CD8-positive, alpha-beta memory T cell (primary cell): Measurements from ENCODE around the gene FGD1. TPM values are rescaled to one million over a fixed set of nuclear protein-coding genes. Genes with fewer than 3 reads are reported as not detected.

Source experiments
- CTCF ChIA-PET: fragments of 350-600 bp; sonication (Branson Sonifier 250); formaldehyde crosslinking; loops from one replicate; lab custom pipeline; 2021; ENCODE audit warnings: antibody characterized with exemption; lab: Charles Lee
- POLR2A ChIA-PET: fragments of 350-600 bp; sonication (Branson Sonifier 250); formaldehyde crosslinking; loops from one replicate; lab custom pipeline; 2021; ENCODE audit warnings: antibody characterized with exemption; lab: Charles Lee
- DNase-seq, 5 donors: peaks; one replicate each; pipeline versions ENCODE4 v3.0.0 to v3.0.0-alpha.2; 2020 to 2022; ENCODE audit warnings: mixed read lengths in 1 of 5
- H3K27ac ChIP-seq: one replicate; pipeline ENCODE4 v1.7.0; 2013; ENCODE audit warnings: low read depth, mild to moderate bottlenecking, low read length, moderate library complexity
- H3K27me3 ChIP-seq: 2 replicates; pipeline ENCODE4 v1.7.0; 2013; ENCODE audit warnings: low read length, mild to moderate bottlenecking; ENCODE audit not compliant: insufficient read depth, poor library complexity, severe bottlenecking
- H3K36me3 ChIP-seq: 2 replicates; pipeline ENCODE4 v1.7.0; 2013; ENCODE audit warnings: mild to moderate bottlenecking, low read length, moderate library complexity; ENCODE audit not compliant: insufficient read depth
- H3K4me1 ChIP-seq: 2 replicates; pipeline ENCODE4 v1.7.0; 2013; ENCODE audit warnings: mild to moderate bottlenecking, low read length, moderate library complexity; ENCODE audit not compliant: insufficient read depth
- H3K4me3 ChIP-seq: 2 replicates; pipeline ENCODE4 v1.7.0; 2013; ENCODE audit warnings: mild to moderate bottlenecking, low read length
- H3K9me3 ChIP-seq: 2 replicates; pipeline ENCODE4 v1.7.0; 2013; ENCODE audit warnings: mild to moderate bottlenecking, low read length
- H3K27ac Mint-ChIP-seq, 8 donors: one replicate each; pipeline ENCODE4 v1.8.0; 2020 to 2021; ENCODE audit warnings: mixed read lengths in 8 of 8, mild to moderate bottlenecking in 6 of 8, inconsistent platforms in 3 of 8, moderate library complexity in 3 of 8
- H3K27me3 Mint-ChIP-seq, 2 donors: one replicate each; pipeline ENCODE4 v1.8.0; 2020 to 2021; ENCODE audit warnings: mixed read lengths in 2 of 2, mild to moderate bottlenecking in 1 of 2, moderate library complexity in 1 of 2
- H3K36me3 Mint-ChIP-seq, 3 donors: one replicate each; pipeline ENCODE4 v1.8.0; 2020 to 2021; ENCODE audit warnings: mixed read lengths in 3 of 3, inconsistent platforms in 1 of 3, mild to moderate bottlenecking in 1 of 3
- H3K4me1 Mint-ChIP-seq, 3 donors: one replicate each; pipeline ENCODE4 v1.8.0; 2020 to 2021; ENCODE audit warnings: mixed read lengths in 3 of 3, inconsistent platforms in 1 of 3, mild to moderate bottlenecking in 1 of 3
- H3K4me3 Mint-ChIP-seq, 7 donors: one replicate each; pipeline ENCODE4 v1.8.0; 2020 to 2021; ENCODE audit warnings: mixed read lengths in 7 of 7, mild to moderate bottlenecking in 6 of 7, moderate library complexity in 4 of 7, inconsistent platforms in 2 of 7
- H3K9me3 Mint-ChIP-seq, 5 donors: one replicate each; pipeline ENCODE4 v1.8.0; 2020 to 2022; ENCODE audit warnings: mixed read lengths in 5 of 5, mild to moderate bottlenecking in 3 of 5, moderate library complexity in 2 of 5, inconsistent platforms in 1 of 5
- polyA plus RNA-seq: library from polyadenylated mRNA; unstranded; fragments of 300-500 nt; fragmentation: Illumina TruSeq; gene quantifications from one replicate; pipeline ENCODE4 v1.2.3, GENCODE V29; 2021
- total RNA-seq, 2 experiments: library from RNA; stranded (reverse); gene quantifications; one replicate each; pipeline ENCODE4 v1.2.3, GENCODE V29; 2021

Gene FGD1
- total and polyA plus RNA-seq, 3 experiments from 2014 or later, result 0.07 to 0.67 TPM; not detected in 1

DNA sequence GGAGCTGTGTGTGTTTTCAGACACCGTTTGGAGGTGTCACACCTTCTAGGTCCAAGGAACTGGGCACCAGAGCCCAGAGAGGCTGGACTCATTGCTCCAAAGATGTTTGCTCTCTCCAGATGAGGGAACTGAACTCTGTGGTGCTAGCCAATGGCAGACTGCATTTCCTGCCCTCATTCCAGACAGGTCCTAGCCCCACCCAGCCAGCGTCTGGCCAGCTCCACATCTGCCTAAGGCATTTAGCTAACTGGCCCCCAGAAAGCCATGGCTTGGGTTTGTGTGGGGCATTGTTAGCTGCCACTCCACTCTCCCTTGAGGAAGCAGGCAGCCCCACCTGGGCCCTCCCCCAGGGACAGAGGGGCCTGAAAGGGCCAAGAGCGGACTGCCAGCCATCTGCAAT, 11.4 kb downstream of the FGD1 start:
- CTCF ChIA-PET, result no interaction called here

DNA sequence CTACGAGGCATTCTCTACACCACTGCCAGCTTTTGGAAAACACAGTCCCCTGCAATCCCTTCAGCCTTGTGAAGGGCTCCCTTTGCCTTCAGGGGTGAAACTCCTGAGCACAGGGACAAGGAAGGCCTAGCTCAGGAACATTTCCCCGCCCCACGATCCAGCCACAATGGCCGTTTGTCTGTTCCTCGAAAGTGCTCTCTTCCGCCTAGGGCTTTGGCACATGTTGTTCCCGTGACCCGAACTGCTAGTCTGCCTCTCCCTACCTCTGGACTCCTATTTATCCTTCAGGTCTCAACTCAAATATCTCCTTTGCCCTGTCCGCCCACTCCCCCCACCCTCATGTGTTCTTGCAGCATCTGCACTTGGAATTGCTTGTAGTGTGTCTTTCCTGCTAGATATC, 12.1 kb downstream of the FGD1 start:
- Histone ChIP-seq H3K27me3 (no peaks in the 10 kb centered on the region), H3K4me1 (no peaks in the 10 kb centered on the region), H3K36me3 (no peaks in the 10 kb centered on the region), H3K9me3 (no peaks in the 10 kb centered on the region), H3K4me3 (no peak overlapping the region), H3K27ac (no peak overlapping the region)
- H3K36me3 Mint-ChIP-seq, result no peaks in the 10 kb centered on the region
- peak overlapping the region in 1 of 8 donors; percentile 15 for H3K27ac Mint-ChIP-seq
- no peaks in the 10 kb centered on the region for H3K4me1 Mint-ChIP-seq
- no peak for DNase-seq
- ChIA-PET POLR2A (no interaction called here), CTCF (no interaction called here)
- no peaks in the 10 kb centered on the region for H3K9me3 Mint-ChIP-seq
- H3K4me3 Mint-ChIP-seq, result no peak overlapping the region
- peaks cover 5 to 14% of the 10 kb centered on the region in 2 donors for H3K27me3 Mint-ChIP-seq

More for the DNA sequence above, 11.4 kb downstream of the FGD1 start:
- no peaks in the 10 kb centered on the region for H3K9me3 ChIP-seq
- H3K4me3 ChIP-seq, result no peak overlapping the region
- H3K36me3 ChIP-seq, result no peaks in the 10 kb centered on the region
- H3K4me1 ChIP-seq, result no peaks in the 10 kb centered on the region
- Mint-ChIP-seq H3K4me1 (no peaks in the 10 kb centered on the region), H3K27me3 (peaks cover 5 to 12% of the 10 kb centered on the region in 2 donors), H3K9me3 (no peaks in the 10 kb centered on the region), H3K36me3 (no peaks in the 10 kb centered on the region), H3K4me3 (no peak overlapping the region), H3K27ac (no peak overlapping the region)
- DNase-seq, result no peak
- H3K27me3 ChIP-seq, result no peaks in the 10 kb centered on the region
- POLR2A ChIA-PET, result no interaction called here
- no peak overlapping the region for H3K27ac ChIP-seq

DNA sequence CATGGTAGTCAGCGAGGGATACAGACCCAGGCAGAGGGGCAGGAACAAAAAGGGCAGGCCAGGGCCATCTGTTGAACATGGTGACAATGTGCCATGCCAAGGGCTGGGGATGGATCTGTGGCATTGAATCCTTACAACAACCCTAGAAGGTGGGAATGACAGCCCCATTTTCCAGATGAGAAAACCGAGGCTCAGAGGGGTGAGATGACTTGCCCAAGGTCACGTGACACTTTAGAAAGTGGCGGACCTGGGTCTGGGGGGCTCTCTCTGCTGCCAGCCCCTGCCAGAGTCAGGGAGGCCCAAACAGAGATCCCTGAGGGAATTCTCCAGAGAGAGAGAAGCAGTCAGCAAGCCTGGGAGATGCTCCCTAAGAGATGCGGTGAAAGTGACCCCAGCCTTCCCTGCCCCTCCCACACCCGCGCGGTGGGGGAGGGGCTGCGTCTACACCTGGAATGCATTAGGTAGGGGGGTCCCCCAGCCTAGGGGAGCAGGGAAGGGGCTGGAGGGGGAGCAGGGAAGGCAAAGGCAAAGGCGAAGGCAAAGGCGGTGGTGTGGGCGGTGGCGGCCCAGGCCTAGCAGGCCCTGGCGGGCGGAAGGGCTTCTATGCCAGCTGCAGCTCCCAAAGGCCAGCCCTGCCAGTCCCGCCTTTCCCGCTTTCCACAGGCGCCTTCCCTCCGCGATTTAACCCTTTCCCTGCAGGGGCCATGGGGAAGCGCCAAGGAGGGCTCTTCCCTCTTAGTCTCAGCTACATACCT, 13.0 kb downstream of the FGD1 start:
- H3K9me3 ChIP-seq, result no peaks in the 10 kb centered on the region
- H3K4me3 ChIP-seq, result no peak overlapping the region
- H3K36me3 ChIP-seq, result no peaks in the 10 kb centered on the region
- H3K27me3 Mint-ChIP-seq, result peaks cover 0 to 14% of the 10 kb centered on the region in 2 donors
- H3K27ac ChIP-seq, result no peak overlapping the region
- H3K36me3 Mint-ChIP-seq, result no peaks in the 10 kb centered on the region
- H3K27ac Mint-ChIP-seq, result no peak overlapping the region
- no peaks in the 10 kb centered on the region for H3K9me3 Mint-ChIP-seq
- no peak for DNase-seq
- no peaks in the 10 kb centered on the region for H3K27me3 ChIP-seq
- CTCF ChIA-PET, result no interaction called here
- POLR2A ChIA-PET, result no interaction called here
- H3K4me1 Mint-ChIP-seq, result no peaks in the 10 kb centered on the region
- no peak overlapping the region for H3K4me3 Mint-ChIP-seq
- no peaks in the 10 kb centered on the region for H3K4me1 ChIP-seq

DNA sequence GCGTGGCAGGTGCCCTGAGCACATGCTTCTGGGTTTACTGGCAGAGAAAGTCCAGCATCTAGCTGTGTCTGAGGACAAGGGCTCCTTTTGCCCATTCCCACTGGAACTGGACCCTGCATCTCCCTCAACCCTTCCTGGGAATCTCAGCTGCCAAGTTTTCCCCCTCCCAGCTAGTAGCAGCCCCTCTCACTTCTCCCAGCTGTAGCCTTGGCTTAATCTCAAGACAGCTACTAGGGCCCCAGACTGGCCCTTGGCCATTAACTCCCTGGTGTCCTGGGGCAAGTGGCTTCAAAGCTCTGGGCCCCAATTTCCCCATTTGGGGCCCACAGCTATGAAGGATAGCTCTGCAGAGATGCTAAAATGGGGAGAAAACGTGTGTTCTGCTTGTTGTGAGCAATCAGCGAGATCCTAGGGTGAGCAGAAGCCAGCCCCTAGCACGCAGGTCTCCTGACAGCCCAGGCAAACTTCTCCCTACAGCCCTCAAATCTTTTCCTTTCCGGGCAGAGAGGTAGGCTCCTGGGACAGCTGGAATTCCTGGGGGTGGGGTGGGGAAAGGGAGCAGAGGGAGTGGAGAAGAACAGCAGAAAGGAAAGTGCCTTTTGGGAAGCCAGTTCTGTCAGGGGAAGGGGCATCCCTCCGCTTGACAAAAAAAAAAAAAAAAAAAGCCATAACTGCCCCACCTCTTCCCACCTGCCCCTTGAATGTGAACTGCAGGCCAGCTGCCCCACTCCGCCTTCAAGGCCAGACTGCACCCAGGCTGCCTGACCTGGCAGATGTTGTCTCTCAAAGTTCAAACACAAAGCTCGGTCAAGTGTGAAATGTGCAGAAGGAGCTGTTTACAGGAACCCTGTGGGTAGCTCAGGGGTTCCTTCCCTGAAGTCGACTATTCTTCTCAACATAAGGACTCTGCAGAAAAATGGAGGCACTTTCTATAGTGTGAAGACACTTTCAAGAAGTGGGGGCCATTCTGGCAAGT, 16.6 kb downstream of the FGD1 start:
- Histone ChIP-seq H3K4me1 (no peaks in the 10 kb centered on the region), H3K27me3 (no peaks in the 10 kb centered on the region), H3K27ac (no peak overlapping the region), H3K9me3 (no peaks in the 10 kb centered on the region), H3K36me3 (no peaks in the 10 kb centered on the region), H3K4me3 (no peak overlapping the region)
- ChIA-PET CTCF (no interaction called here), POLR2A (interaction anchor here (0.7 kb wide), 1 partner anchor 144 kb away, joined by 7 read pairs; no protein-coding TSS in a partner anchor)
- no peak overlapping the region for H3K27ac Mint-ChIP-seq
- H3K4me3 Mint-ChIP-seq, result no peak overlapping the region
- H3K36me3 Mint-ChIP-seq, result no peaks in the 10 kb centered on the region
- no peaks in the 10 kb centered on the region for H3K4me1 Mint-ChIP-seq
- DNase-seq, result no peak
- H3K9me3 Mint-ChIP-seq, result no peaks in the 10 kb centered on the region
- H3K27me3 Mint-ChIP-seq, result peaks cover 0 to 7% of the 10 kb centered on the region in 2 donors

DNA sequence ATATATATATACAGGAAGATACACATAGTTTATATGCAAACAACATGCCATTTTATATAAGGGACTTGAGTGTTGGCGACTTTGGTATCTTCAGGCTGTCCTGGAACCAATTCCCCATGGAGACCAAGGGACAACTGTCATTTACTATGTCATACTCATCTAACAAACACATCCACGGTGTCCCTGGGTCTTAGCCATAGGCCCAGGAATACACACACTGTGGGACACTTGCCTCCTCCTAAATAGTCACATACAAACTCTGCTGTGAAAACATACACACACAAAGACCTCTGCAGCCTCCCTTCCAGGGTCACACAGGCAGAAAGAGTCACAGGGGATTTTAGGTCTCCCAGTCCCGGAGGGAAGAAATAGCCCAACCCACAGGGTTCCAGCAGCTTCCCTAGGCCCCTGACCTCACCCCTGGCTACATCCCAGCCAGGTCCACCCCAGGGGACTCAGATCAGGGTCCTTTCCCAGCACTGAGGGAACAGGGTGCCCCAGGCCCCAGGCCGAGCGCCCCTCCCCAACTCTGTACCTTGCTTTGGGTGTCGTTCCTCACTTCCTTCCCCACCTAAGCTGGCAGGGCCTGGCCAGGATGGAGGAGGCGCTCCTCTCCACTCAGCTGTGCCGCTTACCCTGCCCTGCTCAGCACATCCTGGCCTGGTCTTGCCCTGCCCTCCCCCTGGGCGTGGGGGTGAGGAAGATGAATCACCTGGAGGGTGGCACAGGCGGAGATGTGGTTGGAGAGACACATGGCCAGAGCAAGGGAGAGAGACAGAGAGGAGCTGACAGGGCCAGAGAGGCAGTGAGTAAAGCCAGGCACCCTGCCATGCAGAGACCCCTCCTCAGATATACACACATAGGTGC, 21.8 kb downstream of the FGD1 start:
- no peak overlapping the region for H3K27ac Mint-ChIP-seq
- no peak for DNase-seq
- CTCF ChIA-PET, result no interaction called here

DNA sequence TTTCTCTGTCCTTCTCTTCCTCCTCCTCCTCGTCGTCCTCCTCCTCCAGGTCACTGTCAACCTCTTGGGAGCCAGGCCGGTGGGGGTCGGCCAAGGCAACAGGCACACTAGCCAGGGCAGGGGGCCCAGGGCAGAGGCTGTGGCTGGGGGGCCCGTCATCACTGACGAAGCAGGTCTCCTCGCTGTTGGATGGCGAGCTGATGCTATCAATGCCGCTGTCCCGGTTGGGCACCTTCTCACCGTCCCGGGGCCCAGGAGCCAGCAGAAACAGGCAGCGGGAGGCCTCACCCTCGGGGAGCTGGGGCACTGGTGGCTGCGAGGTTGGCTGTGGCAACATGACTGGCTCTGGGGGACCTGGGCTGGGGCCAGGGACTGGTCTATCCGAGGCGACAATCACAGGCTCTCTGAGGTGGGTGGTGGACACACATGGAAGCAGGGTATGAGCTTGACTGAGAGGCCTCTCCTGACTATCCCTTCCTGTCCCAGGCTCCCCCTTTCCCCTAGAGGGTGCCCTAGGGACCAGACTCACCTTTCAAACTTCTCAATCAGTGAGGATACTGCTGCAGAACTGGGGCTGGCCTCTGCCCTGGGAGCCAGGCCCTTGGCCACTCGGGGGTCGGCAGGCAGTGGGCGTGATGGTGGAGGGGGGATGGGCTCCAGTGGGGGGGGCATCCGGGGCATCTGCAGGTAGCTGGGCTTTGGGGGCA, 25.8 kb downstream of the FGD1 start:
- H3K4me3 ChIP-seq, result no peak overlapping the region
- ChIA-PET CTCF (no interaction called here), POLR2A (no interaction called here)
- no peaks in the 10 kb centered on the region for H3K27me3 ChIP-seq
- Mint-ChIP-seq H3K27ac (no peak overlapping the region), H3K9me3 (no peaks in the 10 kb centered on the region), H3K4me1 (no peaks in the 10 kb centered on the region), H3K4me3 (no peak overlapping the region), H3K36me3 (no peaks in the 10 kb centered on the region), H3K27me3 (peaks cover 0 to 5% of the 10 kb centered on the region in 2 donors)
- DNase-seq, result no peak
- no peaks in the 10 kb centered on the region for H3K36me3 ChIP-seq
- H3K27ac ChIP-seq, result no peak overlapping the region
- H3K9me3 ChIP-seq, result no peaks in the 10 kb centered on the region
- H3K4me1 ChIP-seq, result no peaks in the 10 kb centered on the region

More for the DNA sequence above, 21.8 kb downstream of the FGD1 start:
- Mint-ChIP-seq H3K27me3 (peaks cover 0 to 5% of the 10 kb centered on the region in 2 donors), H3K36me3 (no peaks in the 10 kb centered on the region), H3K4me1 (no peaks in the 10 kb centered on the region), H3K4me3 (no peak overlapping the region), H3K9me3 (no peaks in the 10 kb centered on the region)
- Histone ChIP-seq H3K27ac (no peak overlapping the region), H3K36me3 (no peaks in the 10 kb centered on the region), H3K4me3 (no peak overlapping the region), H3K27me3 (no peaks in the 10 kb centered on the region), H3K9me3 (no peaks in the 10 kb centered on the region), H3K4me1 (no peaks in the 10 kb centered on the region)
- POLR2A ChIA-PET, result no interaction called here

DNA sequence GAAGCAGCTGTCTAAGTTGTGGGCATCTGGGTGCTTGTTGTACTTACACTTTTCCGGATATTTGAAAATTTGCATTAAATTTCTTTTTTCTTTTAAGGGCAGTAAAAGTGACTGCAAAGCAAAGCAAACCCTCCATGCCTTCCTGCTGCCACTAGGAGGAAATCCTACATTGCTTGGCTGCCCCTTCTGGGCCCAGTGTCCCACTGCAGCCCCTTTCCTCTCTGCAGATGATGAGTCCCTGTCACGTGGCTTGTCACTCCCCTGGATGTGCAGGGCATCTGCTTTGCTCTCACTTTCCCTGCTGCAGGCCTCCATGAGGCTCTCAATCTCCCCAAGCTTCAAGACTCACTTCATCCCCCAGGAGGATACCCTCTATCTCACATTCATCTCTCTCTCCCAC, 43.1 kb downstream of the FGD1 start:
- no peak for DNase-seq
- H3K27me3 Mint-ChIP-seq, result peaks cover 0 to 6% of the 10 kb centered on the region in 2 donors
- POLR2A ChIA-PET, result no interaction called here

More for the DNA sequence above, 43.1 kb downstream of the FGD1 start:
- Mint-ChIP-seq H3K27ac (no peak overlapping the region), H3K36me3 (peaks cover 0 to 13% (median 0%) of the 10 kb centered on the region in 3 donors), H3K9me3 (no peaks in the 10 kb centered on the region), H3K4me1 (no peaks in the 10 kb centered on the region), H3K4me3 (no peak overlapping the region)
- CTCF ChIA-PET, result no interaction called here
- no peak overlapping the region for H3K4me3 ChIP-seq
- no peaks in the 10 kb centered on the region for H3K36me3 ChIP-seq
- H3K4me1 ChIP-seq, result no peaks in the 10 kb centered on the region
- no peaks in the 10 kb centered on the region for H3K27me3 ChIP-seq
- H3K27ac ChIP-seq, result no peak overlapping the region
- no peaks in the 10 kb centered on the region for H3K9me3 ChIP-seq
